Panc1 (cell line): ENCODE data around the gene STAB1. TPM values are rescaled to one million over a fixed set of nuclear protein-coding genes. Genes with fewer than 3 reads are reported as not detected.

Experiments used
- ATAC-seq: fragments of 200-7000 bp; cut with Tn5 transposase; 2 replicates; pipeline ENCODE4 v1.9.1; 2020; ENCODE audit warnings: mild to moderate bottlenecking, moderate library complexity
- BruUV-seq: library from RNA; stranded (reverse); fragments of 400-500 nt; replicated peaks from 2 replicates; lab custom pipeline; 2021; lab: Mats Ljungman, UMichigan
- CTCF ChIA-PET: fragments of 300-600 bp; sonication (Branson Sonifier 250); formaldehyde crosslinking; loops from one replicate; lab custom pipeline; 2022; ENCODE audit warnings: antibody characterized with exemption; lab: Charles Lee
- POLR2A ChIA-PET: fragments of 300-600 bp; sonication (Branson Sonifier 250); formaldehyde crosslinking; loops from one replicate; lab custom pipeline; 2022; ENCODE audit warnings: antibody characterized with exemption; lab: Charles Lee
- DNase-seq: peaks from one replicate; pipeline ENCODE4 v3.0.0-alpha.2; 2010; ENCODE audit warnings: low read depth, low spot score
- H3K27ac ChIP-seq: 2 replicates; pipeline ENCODE4 v1.5.1; 2011; ENCODE audit warnings: mild to moderate bottlenecking, low read length, inconsistent platforms
- H3K27me3 ChIP-seq: fragments of 200-500 bp; sonication (Bioruptor generic); 2 replicates; pipeline ENCODE4 v1.6.0; 2014; ENCODE audit warnings: low read length, inconsistent platforms; ENCODE audit not compliant: control insufficient read depth, insufficient read depth
- H3K36me3 ChIP-seq: fragments of 200-500 bp; sonication (Bioruptor generic); 2 replicates; pipeline ENCODE4 v1.5.1; 2014; ENCODE audit warnings: inconsistent platforms, mild to moderate bottlenecking, low read length, moderate library complexity; ENCODE audit not compliant: control insufficient read depth, insufficient read depth
- H3K4me1 ChIP-seq: 2 replicates; pipeline ENCODE4 v1.5.1; 2011; ENCODE audit warnings: inconsistent platforms, mild to moderate bottlenecking, low read length, moderate library complexity; ENCODE audit not compliant: control insufficient read depth, insufficient read depth
- H3K4me3 ChIP-seq, 2 experiments: 2 replicates each; pipeline ENCODE4 v1.5.1; 2011 to 2012; ENCODE audit warnings: low read depth in 2 of 2, low read length in 2 of 2, mild to moderate bottlenecking in 2 of 2, inconsistent platforms in 1 of 2, moderate library complexity in 1 of 2
- H3K9me3 ChIP-seq: fragments of 200-500 bp; sonication (Bioruptor generic); 2 replicates; pipeline ENCODE4 v1.5.1; 2014; ENCODE audit warnings: low read depth, mild to moderate bottlenecking, inconsistent platforms, low read length, moderate library complexity; ENCODE audit not compliant: control insufficient read depth, insufficient read depth
- CTCF ChIP-seq: fragments of 450-650 bp; IDR thresholded peaks from 2 replicates; pipeline ENCODE4 v1.5.1; 2017; ENCODE audit warnings: mild to moderate bottlenecking
- POLR2AphosphoS5 ChIP-seq: IDR thresholded peaks from 2 replicates; pipeline ENCODE4 v1.6.1; 2012; ENCODE audit warnings: mild to moderate bottlenecking, low read depth, low read length, moderate library complexity
- SIN3A ChIP-seq: IDR thresholded peaks from 2 replicates; pipeline ENCODE4 v1.6.1; 2012; ENCODE audit warnings: low read depth, mild to moderate bottlenecking, low read length, moderate library complexity, borderline replicate concordance; ENCODE audit not compliant: insufficient read depth
- TCF7L2 ChIP-seq: IDR thresholded peaks from 2 replicates; pipeline ENCODE4 v1.6.1; 2011; ENCODE audit warnings: mild to moderate bottlenecking, low read depth, low read length, inconsistent platforms
- in situ Hi-C: cut with HindIII; loops from 2 replicates; pipeline ENCODE4 v1.10.0; 2016; ENCODE audit warnings: low sequenced_read_pairs, low pct_unique_long_range_greater_than_20kb
- intact Hi-C: fragments of 100-400 bp; cut with micrococcal nuclease; formaldehyde crosslinking; loops from one replicate; pipeline ENCODE4 v1.10.0; 2022; ENCODE audit not compliant: unreplicated experiment
- total RNA-seq: library from RNA; stranded (reverse); gene quantifications from one replicate; pipeline ENCODE4 v1.2.1, GENCODE V29; 2021; ENCODE audit not compliant: unreplicated experiment
- TF ChIP-seq, protein P1 (sequence below), 2 experiments: IDR thresholded peaks; 2 replicates each; pipeline ENCODE4 v1.6.1; 2011 to 2012; ENCODE audit warnings: low read depth in 2 of 2, control low read depth in 1 of 2, low read length in 1 of 2, mild to moderate bottlenecking in 1 of 2, moderate library complexity in 1 of 2; ENCODE audit not compliant: insufficient read depth in 1 of 2

Gene STAB1
- total RNA-seq, 1 experiment from 2014 or later, result 0.39 TPM

DNA sequence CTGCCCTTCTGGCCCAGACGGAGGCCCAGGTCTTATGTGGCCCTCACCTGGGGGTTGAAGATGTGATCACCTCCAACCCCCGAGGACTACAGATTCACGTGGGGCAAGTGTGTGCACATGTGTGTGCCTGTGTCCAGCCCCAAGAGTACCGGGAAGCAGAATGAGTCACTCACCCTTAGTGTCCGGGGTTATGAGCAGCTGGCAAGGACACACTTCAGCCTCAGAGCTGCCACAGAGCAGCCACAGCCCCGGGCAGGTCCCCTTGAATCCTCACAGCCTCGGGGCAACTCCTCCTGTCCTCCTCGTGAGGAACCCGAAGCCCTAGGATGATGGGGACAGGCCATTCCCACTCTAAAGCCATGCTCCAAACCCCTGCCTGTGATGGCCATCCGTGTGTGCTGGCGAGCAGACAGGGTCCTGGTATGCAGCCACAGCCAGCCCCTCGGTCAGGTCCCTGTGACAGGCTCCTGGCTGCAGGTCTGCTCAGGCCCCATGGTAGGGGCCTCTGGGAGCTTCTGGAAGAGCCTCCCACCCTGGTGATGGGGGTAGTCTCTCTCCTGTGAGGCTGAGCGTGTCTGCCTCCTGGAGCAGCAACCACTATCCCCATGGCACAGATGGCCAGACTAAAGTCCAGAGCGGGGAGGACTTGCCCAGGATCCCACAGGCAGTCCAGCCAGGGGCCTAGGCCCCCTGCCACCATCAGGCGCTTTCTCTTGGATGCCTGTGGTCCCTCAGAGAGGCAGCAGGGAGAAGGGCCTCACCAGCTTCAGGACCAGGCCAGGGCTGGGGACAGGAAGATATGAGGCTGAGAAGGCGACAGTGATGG, 852 bp downstream of the STAB1 start:
- DNase-seq (no peak), ATAC-seq (no peak)
- Histone ChIP-seq H3K9me3 (no peaks in the 10 kb centered on the region), H3K27ac (no peak overlapping the region), H3K4me3 (no peak overlapping the region), H3K36me3 (no peaks in the 10 kb centered on the region), H3K4me1 (no peaks in the 10 kb centered on the region), H3K27me3 (no peaks in the 10 kb centered on the region)
- TF ChIP-seq, protein P1, sequence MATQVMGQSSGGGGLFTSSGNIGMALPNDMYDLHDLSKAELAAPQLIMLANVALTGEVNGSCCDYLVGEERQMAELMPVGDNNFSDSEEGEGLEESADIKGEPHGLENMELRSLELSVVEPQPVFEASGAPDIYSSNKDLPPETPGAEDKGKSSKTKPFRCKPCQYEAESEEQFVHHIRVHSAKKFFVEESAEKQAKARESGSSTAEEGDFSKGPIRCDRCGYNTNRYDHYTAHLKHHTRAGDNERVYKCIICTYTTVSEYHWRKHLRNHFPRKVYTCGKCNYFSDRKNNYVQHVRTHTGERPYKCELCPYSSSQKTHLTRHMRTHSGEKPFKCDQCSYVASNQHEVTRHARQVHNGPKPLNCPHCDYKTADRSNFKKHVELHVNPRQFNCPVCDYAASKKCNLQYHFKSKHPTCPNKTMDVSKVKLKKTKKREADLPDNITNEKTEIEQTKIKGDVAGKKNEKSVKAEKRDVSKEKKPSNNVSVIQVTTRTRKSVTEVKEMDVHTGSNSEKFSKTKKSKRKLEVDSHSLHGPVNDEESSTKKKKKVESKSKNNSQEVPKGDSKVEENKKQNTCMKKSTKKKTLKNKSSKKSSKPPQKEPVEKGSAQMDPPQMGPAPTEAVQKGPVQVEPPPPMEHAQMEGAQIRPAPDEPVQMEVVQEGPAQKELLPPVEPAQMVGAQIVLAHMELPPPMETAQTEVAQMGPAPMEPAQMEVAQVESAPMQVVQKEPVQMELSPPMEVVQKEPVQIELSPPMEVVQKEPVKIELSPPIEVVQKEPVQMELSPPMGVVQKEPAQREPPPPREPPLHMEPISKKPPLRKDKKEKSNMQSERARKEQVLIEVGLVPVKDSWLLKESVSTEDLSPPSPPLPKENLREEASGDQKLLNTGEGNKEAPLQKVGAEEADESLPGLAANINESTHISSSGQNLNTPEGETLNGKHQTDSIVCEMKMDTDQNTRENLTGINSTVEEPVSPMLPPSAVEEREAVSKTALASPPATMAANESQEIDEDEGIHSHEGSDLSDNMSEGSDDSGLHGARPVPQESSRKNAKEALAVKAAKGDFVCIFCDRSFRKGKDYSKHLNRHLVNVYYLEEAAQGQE (IDR thresholded peaks at IDR 0.05; ENCODE audit: insufficient read depth in 1 of 2, low read depth in 2 of 2, low read length in 1 of 2), result no peak
- TF ChIP-seq POLR2AphosphoS5 (no peak), TCF7L2 (no peak), CTCF (no peak), SIN3A (no peak)
- in situ Hi-C loops, result no loop called here
- POLR2A ChIA-PET, result no interaction called here
- intact Hi-C loops, result no loop called here
- CTCF ChIA-PET, result no interaction called here
- BruUV-seq, result no TSS peak

DNA sequence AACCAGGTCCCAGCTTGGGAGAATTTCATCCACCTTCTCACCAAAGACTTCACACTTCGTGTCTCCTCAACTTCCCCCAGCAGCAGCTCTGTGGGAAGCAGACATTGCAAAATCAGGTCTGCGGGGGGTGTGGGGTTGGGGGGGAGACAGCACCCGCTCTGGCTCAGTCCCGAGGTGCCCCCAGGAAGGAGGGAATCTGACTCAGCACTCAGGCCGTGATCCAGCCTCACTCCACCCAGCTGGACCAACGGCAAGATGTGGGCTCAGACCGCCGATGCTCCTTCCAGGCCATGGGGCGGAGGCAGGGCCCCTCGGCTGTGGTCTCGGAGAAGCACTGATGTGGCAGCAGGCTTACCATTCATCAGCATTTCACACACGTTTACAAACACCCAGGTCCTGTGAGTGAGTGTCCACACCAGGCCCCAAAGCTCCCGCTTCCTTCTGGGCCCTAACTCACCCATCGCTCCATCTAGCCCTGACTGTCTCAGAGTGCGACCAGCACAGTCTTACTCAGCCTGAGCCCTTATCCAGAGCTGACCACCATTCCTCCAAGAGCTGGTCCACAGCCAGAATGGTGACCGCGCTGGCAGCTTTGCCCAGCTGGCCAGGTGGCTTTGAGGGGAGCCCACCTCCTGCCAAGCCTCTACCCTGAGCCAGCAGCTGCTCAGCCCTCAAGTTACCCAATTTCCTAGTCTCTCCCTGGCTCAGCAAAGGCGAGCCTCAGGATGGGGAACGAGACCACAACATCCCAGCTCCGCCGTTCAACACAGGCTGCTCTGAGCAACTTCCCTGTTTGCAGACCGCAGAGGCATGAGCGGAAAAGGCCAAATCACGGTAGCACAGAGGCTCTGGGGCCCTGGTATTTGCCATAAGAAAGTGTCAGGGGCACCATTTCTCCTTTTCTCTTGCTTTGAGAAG, 3.3 kb downstream of the STAB1 start:
- in situ Hi-C loops, result no loop called here
- Histone ChIP-seq H3K4me1 (no peaks in the 10 kb centered on the region), H3K36me3 (no peaks in the 10 kb centered on the region), H3K27ac (no peak overlapping the region), H3K4me3 (no peak overlapping the region), H3K9me3 (no peaks in the 10 kb centered on the region), H3K27me3 (no peaks in the 10 kb centered on the region)
- DNase-seq, result no peak
- no TSS peak for BruUV-seq
- POLR2A ChIA-PET, result no interaction called here
- CTCF ChIA-PET, result no interaction called here
- intact Hi-C loops, result no loop called here
- no peak for ATAC-seq
- no peak for TF ChIP-seq CTCF
- no peak for TF ChIP-seq TCF7L2
